ENCODE measurements around the gene CXCL1.

The CXCL1 gene

DNA sequence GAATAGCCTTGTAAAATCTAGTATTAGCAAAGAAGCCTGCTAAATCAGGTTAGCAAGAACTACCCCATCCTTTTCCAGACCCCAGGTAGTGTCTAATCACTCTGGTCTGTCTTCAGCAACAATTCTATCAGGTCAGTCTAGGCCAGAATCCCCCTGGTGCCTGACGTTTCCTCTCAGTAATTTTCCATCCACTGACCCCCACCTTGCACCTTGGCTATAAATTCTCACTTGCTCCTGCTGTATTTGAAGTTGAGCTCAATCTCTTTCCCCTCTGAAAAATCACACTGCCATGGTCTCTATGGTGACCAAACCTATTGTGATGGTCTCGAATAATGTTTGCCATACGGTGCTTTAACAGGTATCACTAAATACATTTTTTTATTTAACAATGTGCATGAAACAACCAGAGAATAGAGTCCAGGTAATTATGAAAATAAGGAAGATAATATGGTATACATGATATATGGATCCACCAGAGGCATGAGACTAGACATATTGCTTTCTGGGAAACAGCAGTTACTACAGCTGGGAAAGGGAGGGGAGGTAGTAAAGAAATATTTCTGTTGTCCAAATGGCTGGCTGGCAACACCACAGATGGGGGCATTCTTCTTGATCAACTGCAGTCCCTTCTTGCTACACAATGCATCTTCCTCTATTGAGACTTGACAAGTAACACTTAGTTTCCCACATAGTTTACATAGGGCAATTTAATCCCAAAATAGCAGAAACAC lies 33.8 kb downstream of the CXCL1 start:
- no peak for TF ChIP-seq YY1 (IDR thresholded peaks at IDR 0.05; ENCODE audit: insufficient read depth, insufficient read length)
- TF ChIP-seq SUZ12 (IDR thresholded peaks at IDR 0.05; ENCODE audit: extremely low read depth, insufficient read depth, insufficient read length): no peak
- no peak for TF ChIP-seq ZNF274 (IDR thresholded peaks at IDR 0.05; ENCODE audit: low read depth, low read length)
- no peaks in the 10 kb centered on the region for H3K27me3 ChIP-seq (ENCODE audit: insufficient read depth, insufficient read length)
- no peak for DNase-seq (ENCODE audit: low read depth, low spot score)
- H3K9ac ChIP-seq (ENCODE audit: insufficient read length, low read depth): no peak overlapping the region
- H3K4me1 ChIP-seq (ENCODE audit: insufficient read depth, insufficient read length): no peaks in the 10 kb centered on the region
- H3K9me3 ChIP-seq (ENCODE audit: insufficient read depth, low read length): no peaks in the 10 kb centered on the region
- H3K36me3 ChIP-seq (ENCODE audit: insufficient read depth, insufficient read length, low read length): no peaks in the 10 kb centered on the region
- no peak overlapping the region for H3K4me3 ChIP-seq (ENCODE audit: insufficient read length, low read depth)

DNA sequence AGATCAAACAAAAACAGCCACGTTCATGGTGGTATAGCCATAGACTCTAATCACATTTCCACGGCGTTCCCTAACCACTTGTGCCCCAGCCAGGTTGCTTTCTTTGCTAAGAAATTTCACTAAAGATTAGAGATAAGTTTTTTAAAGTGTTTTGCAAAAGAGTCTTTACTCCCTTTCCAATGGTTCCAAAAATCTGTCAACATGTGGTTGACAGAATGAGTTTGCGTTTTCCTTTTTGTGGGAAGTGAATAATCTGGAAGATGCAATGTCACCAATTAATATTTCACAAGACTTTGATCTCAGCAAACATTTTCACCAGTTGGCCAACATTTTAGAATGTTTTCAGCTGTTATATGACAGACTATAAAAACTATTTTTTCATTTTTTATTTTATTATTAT lies 35.3 kb downstream of the CXCL1 start:
- TF ChIP-seq YY1 (IDR thresholded peaks at IDR 0.05; ENCODE audit: insufficient read depth, insufficient read length): no peak
- TF ChIP-seq SUZ12 (IDR thresholded peaks at IDR 0.05; ENCODE audit: extremely low read depth, insufficient read depth, insufficient read length): no peak
- no peak for TF ChIP-seq ZNF274 (IDR thresholded peaks at IDR 0.05; ENCODE audit: low read depth, low read length)
- Histone ChIP-seq H3K4me1 (ENCODE audit: insufficient read depth, insufficient read length) (no peaks in the 10 kb centered on the region), H3K36me3 (ENCODE audit: insufficient read depth, insufficient read length, low read length) (no peaks in the 10 kb centered on the region), H3K9me3 (ENCODE audit: insufficient read depth, low read length) (no peaks in the 10 kb centered on the region), H3K27me3 (ENCODE audit: insufficient read depth, insufficient read length) (no peaks in the 10 kb centered on the region), H3K4me3 (ENCODE audit: insufficient read length, low read depth) (no peak overlapping the region), H3K9ac (ENCODE audit: insufficient read length, low read depth) (no peak overlapping the region)
- DNase-seq (ENCODE audit: low read depth, low spot score): no peak

DNA sequence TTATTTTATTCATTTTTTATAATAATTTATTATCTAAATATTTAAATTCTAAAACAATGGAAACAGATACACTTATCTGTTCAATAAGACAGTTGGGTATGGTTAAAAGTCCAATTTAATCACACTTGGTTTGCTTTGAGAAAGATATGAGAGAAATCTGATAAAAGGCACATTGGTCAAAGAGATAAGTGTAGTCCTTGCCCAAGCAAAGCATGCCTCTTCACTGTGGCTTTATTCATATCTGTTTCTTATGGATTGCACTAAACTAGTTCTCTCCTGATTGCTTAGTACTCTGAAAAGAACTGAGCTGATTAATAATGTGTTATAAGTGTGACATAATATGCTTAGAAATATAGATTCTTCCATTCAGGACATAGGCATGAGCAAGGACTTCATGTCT lies 39.8 kb downstream of the CXCL1 start:
- TF ChIP-seq ZNF274 (IDR thresholded peaks at IDR 0.05; ENCODE audit: low read depth, low read length) (no peak), SUZ12 (IDR thresholded peaks at IDR 0.05; ENCODE audit: extremely low read depth, insufficient read depth, insufficient read length) (no peak), YY1 (IDR thresholded peaks at IDR 0.05; ENCODE audit: insufficient read depth, insufficient read length) (no peak)
- DNase-seq (ENCODE audit: low read depth, low spot score): no peak
- H3K9ac ChIP-seq (ENCODE audit: insufficient read length, low read depth): no peak overlapping the region

DNA sequence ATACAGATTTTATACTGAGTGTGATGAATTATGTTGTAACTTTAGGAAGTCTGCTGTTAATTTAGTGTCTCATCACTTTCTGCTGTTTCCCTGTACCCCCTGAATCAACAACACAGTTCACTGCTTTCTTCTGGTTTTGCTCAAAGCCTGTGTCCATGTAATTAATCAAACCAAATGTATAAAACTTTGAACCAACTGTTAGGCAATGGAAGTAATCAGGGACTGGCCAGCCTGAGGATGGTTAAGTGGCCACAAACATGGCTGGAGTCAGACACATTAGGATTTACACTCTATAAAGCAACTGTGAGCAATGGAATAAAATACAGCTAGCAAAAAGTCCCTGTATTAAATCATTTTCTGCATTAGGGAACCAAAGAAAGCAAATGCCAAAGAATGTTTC lies 42.6 kb downstream of the CXCL1 start:
- Histone ChIP-seq H3K9me3 (ENCODE audit: insufficient read depth, low read length) (no peaks in the 10 kb centered on the region), H3K4me1 (ENCODE audit: insufficient read depth, insufficient read length) (no peaks in the 10 kb centered on the region), H3K27me3 (ENCODE audit: insufficient read depth, insufficient read length) (no peaks in the 10 kb centered on the region), H3K9ac (ENCODE audit: insufficient read length, low read depth) (no peak overlapping the region), H3K36me3 (ENCODE audit: insufficient read depth, insufficient read length, low read length) (no peaks in the 10 kb centered on the region), H3K4me3 (ENCODE audit: insufficient read length, low read depth) (no peak overlapping the region)
- no peak for DNase-seq (ENCODE audit: low read depth, low spot score)
- TF ChIP-seq ZNF274 (IDR thresholded peaks at IDR 0.05; ENCODE audit: low read depth, low read length): no peak

More for the DNA sequence above, 39.8 kb downstream of the CXCL1 start:
- no peaks in the 10 kb centered on the region for H3K9me3 ChIP-seq (ENCODE audit: insufficient read depth, low read length)
- H3K36me3 ChIP-seq (ENCODE audit: insufficient read depth, insufficient read length, low read length): no peaks in the 10 kb centered on the region
- H3K4me1 ChIP-seq (ENCODE audit: insufficient read depth, insufficient read length): no peaks in the 10 kb centered on the region
- no peaks in the 10 kb centered on the region for H3K27me3 ChIP-seq (ENCODE audit: insufficient read depth, insufficient read length)
- no peak overlapping the region for H3K4me3 ChIP-seq (ENCODE audit: insufficient read length, low read depth)

DNA sequence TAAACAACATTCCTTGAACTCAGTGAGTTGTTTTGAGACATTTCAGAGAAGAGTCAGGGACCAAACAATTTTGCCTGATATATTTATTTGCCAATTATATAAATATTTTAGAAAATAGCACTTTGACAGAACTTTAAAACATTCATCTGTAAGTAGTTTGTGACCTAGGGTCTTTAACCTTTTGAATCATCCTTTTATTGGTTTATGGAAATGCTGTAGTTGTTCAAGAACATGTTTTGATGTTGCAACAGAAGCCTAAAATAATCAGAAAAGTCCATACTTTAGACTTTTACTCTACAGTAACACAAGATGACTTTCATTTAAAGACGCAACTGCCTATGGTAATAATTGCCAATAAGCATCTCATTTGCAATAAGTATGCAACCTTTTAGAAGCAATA lies 43.0 kb downstream of the CXCL1 start:
- TF ChIP-seq ZNF274 (IDR thresholded peaks at IDR 0.05; ENCODE audit: low read depth, low read length) (no peak), SUZ12 (IDR thresholded peaks at IDR 0.05; ENCODE audit: extremely low read depth, insufficient read depth, insufficient read length) (no peak), YY1 (IDR thresholded peaks at IDR 0.05; ENCODE audit: insufficient read depth, insufficient read length) (no peak)
- DNase-seq (ENCODE audit: low read depth, low spot score): no peak
- no peak overlapping the region for H3K9ac ChIP-seq (ENCODE audit: insufficient read length, low read depth)
- H3K27me3 ChIP-seq (ENCODE audit: insufficient read depth, insufficient read length): no peaks in the 10 kb centered on the region
- H3K36me3 ChIP-seq (ENCODE audit: insufficient read depth, insufficient read length, low read length): no peaks in the 10 kb centered on the region
- no peaks in the 10 kb centered on the region for H3K9me3 ChIP-seq (ENCODE audit: insufficient read depth, low read length)
- H3K4me3 ChIP-seq (ENCODE audit: insufficient read length, low read depth): no peak overlapping the region
- H3K4me1 ChIP-seq (ENCODE audit: insufficient read depth, insufficient read length): no peaks in the 10 kb centered on the region

DNA sequence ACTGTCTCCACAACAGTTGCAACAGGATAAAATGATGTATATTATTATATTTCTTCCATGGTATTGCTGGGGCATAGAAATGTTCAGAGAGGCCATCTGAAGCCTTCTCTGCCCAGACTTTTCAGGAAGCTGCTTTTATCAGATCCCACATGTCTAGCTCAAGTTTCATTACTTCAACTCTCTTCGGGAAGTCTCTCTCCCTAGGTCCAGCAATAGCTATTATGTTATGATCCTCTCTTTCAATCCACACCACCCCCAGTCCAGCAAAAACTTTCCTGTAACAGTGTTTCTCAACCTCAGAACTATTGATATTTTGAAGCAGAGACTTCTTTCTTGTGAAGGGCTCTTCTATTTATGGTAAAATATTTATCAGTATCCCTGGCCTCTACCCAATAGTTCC lies 44.9 kb downstream of the CXCL1 start:
- TF ChIP-seq SUZ12 (IDR thresholded peaks at IDR 0.05; ENCODE audit: extremely low read depth, insufficient read depth, insufficient read length): no peak
- TF ChIP-seq YY1 (IDR thresholded peaks at IDR 0.05; ENCODE audit: insufficient read depth, insufficient read length): no peak
- TF ChIP-seq ZNF274 (IDR thresholded peaks at IDR 0.05; ENCODE audit: low read depth, low read length): no peak
- Histone ChIP-seq H3K9ac (ENCODE audit: insufficient read length, low read depth) (no peak overlapping the region), H3K9me3 (ENCODE audit: insufficient read depth, low read length) (no peaks in the 10 kb centered on the region)

DNA sequence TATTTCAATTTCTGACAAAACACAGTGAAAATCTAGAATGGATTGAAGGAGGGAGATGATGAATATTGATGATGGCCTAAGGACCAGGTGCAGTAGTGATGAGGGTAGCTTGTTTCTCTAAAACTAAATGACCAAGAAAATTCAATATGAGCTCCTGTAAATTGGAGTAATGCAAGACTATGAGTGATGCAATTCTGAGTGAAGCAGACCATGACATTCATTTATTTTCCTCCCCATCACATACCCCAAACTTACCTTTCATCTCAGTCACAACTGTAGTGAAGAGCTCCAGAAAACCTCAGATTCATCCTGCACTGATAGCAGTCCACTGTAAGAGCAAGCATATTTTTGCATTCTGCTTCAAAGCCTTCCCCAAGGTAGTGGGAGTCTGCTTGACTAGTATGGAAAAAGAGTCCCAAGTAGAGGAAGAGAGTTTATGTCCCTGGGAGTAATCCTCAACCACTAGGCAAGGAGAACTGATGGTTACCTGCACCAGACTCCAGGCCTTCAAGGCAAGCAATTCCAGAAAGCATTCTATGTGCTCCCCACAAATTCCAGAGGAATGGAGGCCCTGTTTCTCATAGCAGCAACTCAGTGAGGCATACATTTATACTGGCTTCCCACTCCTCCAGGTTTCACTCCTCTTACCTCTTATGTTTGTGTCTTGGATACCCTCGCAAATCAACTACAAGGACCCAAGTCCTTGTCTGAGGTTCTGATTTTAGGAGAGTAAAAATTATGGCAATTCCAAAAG lies 47.2 kb downstream of the CXCL1 start:
- TF ChIP-seq YY1 (IDR thresholded peaks at IDR 0.05; ENCODE audit: insufficient read depth, insufficient read length): no peak
- no peak for TF ChIP-seq SUZ12 (IDR thresholded peaks at IDR 0.05; ENCODE audit: extremely low read depth, insufficient read depth, insufficient read length)
- TF ChIP-seq ZNF274 (IDR thresholded peaks at IDR 0.05; ENCODE audit: low read depth, low read length): no peak
- H3K9ac ChIP-seq (ENCODE audit: insufficient read length, low read depth): no peak overlapping the region
- no peaks in the 10 kb centered on the region for H3K27me3 ChIP-seq (ENCODE audit: insufficient read depth, insufficient read length)
- H3K4me1 ChIP-seq (ENCODE audit: insufficient read depth, insufficient read length): no peaks in the 10 kb centered on the region
- H3K9me3 ChIP-seq (ENCODE audit: insufficient read depth, low read length): no peaks in the 10 kb centered on the region
- no peak for DNase-seq (ENCODE audit: low read depth, low spot score)
- no peak overlapping the region for H3K4me3 ChIP-seq (ENCODE audit: insufficient read length, low read depth)
- no peaks in the 10 kb centered on the region for H3K36me3 ChIP-seq (ENCODE audit: insufficient read depth, insufficient read length, low read length)

More for the DNA sequence above, 44.9 kb downstream of the CXCL1 start:
- Histone ChIP-seq H3K4me3 (ENCODE audit: insufficient read length, low read depth) (no peak overlapping the region), H3K36me3 (ENCODE audit: insufficient read depth, insufficient read length, low read length) (no peaks in the 10 kb centered on the region), H3K4me1 (ENCODE audit: insufficient read depth, insufficient read length) (no peaks in the 10 kb centered on the region), H3K27me3 (ENCODE audit: insufficient read depth, insufficient read length) (no peaks in the 10 kb centered on the region)
- DNase-seq (ENCODE audit: low read depth, low spot score): no peak
